Astrocyte (in vitro differentiated cells and primary cell): ENCODE data around the gene WDR41. TPM values are rescaled to one million over a fixed set of nuclear protein-coding genes. Genes with fewer than 3 reads are reported as not detected.
A peak's percentile ranks its signal among the peaks of the same experiment; 100 is the strongest.

Experiments used
- DNase-seq: peaks from one replicate; pipeline ENCODE4 v3.0.0-alpha.2; 2010; ENCODE audit warnings: low read depth
- FAIRE-seq: peaks from 2 replicates; lab custom pipeline; 2011; peaks lifted over from hg19 to GRCh38; lab: Jason Lieb, UNC
- H2AFZ ChIP-seq: 2 replicates; pipeline ENCODE4 v1.6.0; 2012; ENCODE audit warnings: low read depth, low read length, inconsistent platforms
- H3K27ac ChIP-seq: 2 replicates; pipeline ENCODE4 v1.5.1; 2011; ENCODE audit warnings: low read depth, low read length, inconsistent platforms
- H3K27me3 ChIP-seq: 2 replicates; pipeline ENCODE4 v1.6.0; 2011; ENCODE audit warnings: low read length, inconsistent platforms; ENCODE audit not compliant: insufficient read depth
- H3K36me3 ChIP-seq: 2 replicates; pipeline ENCODE4 v1.5.1; 2011; ENCODE audit warnings: low read length, inconsistent platforms; ENCODE audit not compliant: insufficient read depth
- H3K4me1 ChIP-seq: 2 replicates; pipeline ENCODE4 v1.5.1; 2011; ENCODE audit warnings: low read length, inconsistent platforms; ENCODE audit not compliant: insufficient read depth
- H3K4me2 ChIP-seq: 2 replicates; pipeline ENCODE4 v1.6.0; 2012; ENCODE audit warnings: low read length, inconsistent platforms
- H3K4me3 ChIP-seq: 2 replicates; pipeline ENCODE4 v1.5.1; 2011; ENCODE audit warnings: low read depth, mild to moderate bottlenecking, low read length, inconsistent platforms; ENCODE audit not compliant: insufficient read depth
- H3K79me2 ChIP-seq: 2 replicates; pipeline ENCODE4 v1.6.0; 2012; ENCODE audit warnings: mild to moderate bottlenecking, low read length, inconsistent platforms; ENCODE audit not compliant: insufficient read depth
- H3K9ac ChIP-seq: 2 replicates; pipeline ENCODE4 v1.6.0; 2012; ENCODE audit warnings: mild to moderate bottlenecking, low read length, inconsistent platforms
- H3K9me3 ChIP-seq: 2 replicates; pipeline ENCODE4 v1.5.1; 2012; ENCODE audit warnings: low read depth, mild to moderate bottlenecking, low read length, inconsistent platforms; ENCODE audit not compliant: insufficient read depth
- H4K20me1 ChIP-seq: 2 replicates; pipeline ENCODE4 v1.6.0; 2012; ENCODE audit warnings: low read length, inconsistent platforms; ENCODE audit not compliant: insufficient read depth
- H3K27ac Mint-ChIP-seq: one replicate; pipeline ENCODE4 v1.8.0; 2021; ENCODE audit warnings: mild to moderate bottlenecking, mixed read lengths; ENCODE audit not compliant: unreplicated experiment
- H3K27me3 Mint-ChIP-seq: one replicate; pipeline ENCODE4 v1.8.0; 2021; ENCODE audit warnings: low read depth, mixed read lengths; ENCODE audit not compliant: unreplicated experiment
- H3K36me3 Mint-ChIP-seq: one replicate; pipeline ENCODE4 v1.8.0; 2021; ENCODE audit warnings: low read depth, mixed read lengths; ENCODE audit not compliant: unreplicated experiment
- H3K4me1 Mint-ChIP-seq: one replicate; pipeline ENCODE4 v1.8.0; 2021; ENCODE audit warnings: low read depth, mixed read lengths; ENCODE audit not compliant: unreplicated experiment
- H3K4me3 Mint-ChIP-seq: one replicate; pipeline ENCODE4 v1.8.0; 2021; ENCODE audit warnings: mild to moderate bottlenecking, moderate library complexity, mixed read lengths; ENCODE audit not compliant: unreplicated experiment
- H3K9me3 Mint-ChIP-seq: one replicate; pipeline ENCODE4 v1.8.0; 2021; ENCODE audit warnings: mild to moderate bottlenecking, mixed read lengths; ENCODE audit not compliant: unreplicated experiment
- EZH2 ChIP-seq: IDR thresholded peaks from 2 replicates; pipeline ENCODE4 v1.6.1; 2012; ENCODE audit warnings: mild to moderate bottlenecking, low read length, inconsistent platforms; ENCODE audit not compliant: insufficient read depth
- total RNA-seq: library from RNA; stranded (reverse); gene quantifications from 2 replicates; pipeline ENCODE4 v1.2.1, GENCODE V29; 2021
- TF ChIP-seq, protein P1 (sequence below): IDR thresholded peaks from 2 replicates; pipeline ENCODE4 v1.5.1; 2011; ENCODE audit warnings: low read depth, mild to moderate bottlenecking, inconsistent platforms, low read length, moderate library complexity; ENCODE audit not compliant: insufficient read depth

Gene WDR41
- total RNA-seq, 1 donor from 2014 or later, result 115 TPM

DNA sequence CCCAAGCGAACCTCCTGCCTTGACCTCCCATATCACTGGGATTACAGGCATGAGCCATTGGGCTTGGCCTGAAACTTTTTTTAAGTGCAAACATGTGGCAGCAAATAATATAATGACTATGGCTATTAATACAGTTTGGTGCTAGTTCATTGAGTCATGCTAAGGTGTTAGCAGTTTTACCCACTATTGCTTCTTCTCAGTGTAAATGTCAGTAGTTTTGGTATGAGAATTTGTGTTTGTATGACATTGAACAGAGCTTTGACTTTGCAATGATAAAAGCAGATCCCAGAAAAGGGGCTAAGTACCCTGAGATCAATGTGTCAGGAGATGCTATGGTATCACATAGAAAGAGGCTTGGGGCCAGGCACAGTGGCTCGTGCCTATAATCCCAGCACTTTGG is 67.2 kb downstream of the WDR41 start:
- Histone ChIP-seq H2AFZ (no peak overlapping the region), H3K36me3 (peaks cover 2% of the 10 kb centered on the region), H3K79me2 (no peaks in the 10 kb centered on the region), H3K4me3 (no peak overlapping the region), H3K4me1 (peaks cover 19% of the 10 kb centered on the region), H3K9me3 (no peaks in the 10 kb centered on the region), H3K9ac (no peak overlapping the region), H3K27me3 (no peaks in the 10 kb centered on the region), H4K20me1 (no peaks in the 10 kb centered on the region), H3K27ac (no peak overlapping the region), H3K4me2 (no peak overlapping the region)
- H3K27me3 Mint-ChIP-seq, result no peaks in the 10 kb centered on the region
- peaks cover 3% of the 10 kb centered on the region for H3K9me3 Mint-ChIP-seq
- DNase-seq (no peak), FAIRE-seq (no peak)
- no peak for TF ChIP-seq EZH2
- TF ChIP-seq, protein P1, sequence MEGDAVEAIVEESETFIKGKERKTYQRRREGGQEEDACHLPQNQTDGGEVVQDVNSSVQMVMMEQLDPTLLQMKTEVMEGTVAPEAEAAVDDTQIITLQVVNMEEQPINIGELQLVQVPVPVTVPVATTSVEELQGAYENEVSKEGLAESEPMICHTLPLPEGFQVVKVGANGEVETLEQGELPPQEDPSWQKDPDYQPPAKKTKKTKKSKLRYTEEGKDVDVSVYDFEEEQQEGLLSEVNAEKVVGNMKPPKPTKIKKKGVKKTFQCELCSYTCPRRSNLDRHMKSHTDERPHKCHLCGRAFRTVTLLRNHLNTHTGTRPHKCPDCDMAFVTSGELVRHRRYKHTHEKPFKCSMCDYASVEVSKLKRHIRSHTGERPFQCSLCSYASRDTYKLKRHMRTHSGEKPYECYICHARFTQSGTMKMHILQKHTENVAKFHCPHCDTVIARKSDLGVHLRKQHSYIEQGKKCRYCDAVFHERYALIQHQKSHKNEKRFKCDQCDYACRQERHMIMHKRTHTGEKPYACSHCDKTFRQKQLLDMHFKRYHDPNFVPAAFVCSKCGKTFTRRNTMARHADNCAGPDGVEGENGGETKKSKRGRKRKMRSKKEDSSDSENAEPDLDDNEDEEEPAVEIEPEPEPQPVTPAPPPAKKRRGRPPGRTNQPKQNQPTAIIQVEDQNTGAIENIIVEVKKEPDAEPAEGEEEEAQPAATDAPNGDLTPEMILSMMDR, result no peak
- H3K4me3 Mint-ChIP-seq, result no peak overlapping the region
- peaks cover 13% of the 10 kb centered on the region for H3K4me1 Mint-ChIP-seq
- peaks cover 9% of the 10 kb centered on the region for H3K36me3 Mint-ChIP-seq
- H3K27ac Mint-ChIP-seq, result no peak overlapping the region

DNA sequence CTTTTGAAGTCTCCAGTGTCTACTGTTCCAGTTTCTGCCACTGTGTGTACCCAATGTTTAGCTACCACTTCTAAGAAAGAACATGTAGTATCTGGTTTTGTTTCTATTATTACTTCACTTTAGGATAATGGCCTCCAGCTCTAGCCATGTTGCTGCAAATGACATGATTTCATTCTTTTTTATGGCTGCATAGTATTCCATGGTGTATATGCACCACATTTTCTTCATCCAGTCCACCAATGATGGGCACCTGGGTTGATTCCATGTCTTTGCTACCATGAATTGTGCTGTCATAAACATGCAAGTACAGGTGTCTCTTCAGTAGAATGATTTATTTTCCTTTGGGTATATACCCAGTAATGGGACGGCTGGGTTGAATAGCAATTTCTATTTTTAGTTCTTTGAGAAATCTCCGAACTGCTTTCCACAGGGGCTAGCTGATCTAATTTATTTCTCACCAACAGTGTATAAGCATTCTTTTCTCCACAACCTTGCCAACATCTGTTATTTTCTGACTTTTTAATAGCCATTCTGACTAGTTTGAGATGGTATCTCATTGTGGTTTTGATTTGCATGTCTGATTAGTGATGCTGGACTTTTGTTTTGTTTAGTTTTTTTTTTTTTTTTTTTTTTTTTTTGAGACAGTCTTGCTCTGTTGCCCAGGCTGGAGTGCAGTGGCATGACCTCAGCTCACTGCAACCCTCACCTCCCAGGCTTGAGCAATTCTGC is 68.9 kb downstream of the WDR41 start:
- Histone ChIP-seq H2AFZ (no peak overlapping the region), H3K36me3 (peaks cover 2% of the 10 kb centered on the region), H3K9me3 (no peaks in the 10 kb centered on the region), H3K27ac (no peak overlapping the region), H3K27me3 (no peaks in the 10 kb centered on the region), H3K4me2 (no peak overlapping the region), H4K20me1 (no peaks in the 10 kb centered on the region), H3K4me3 (no peak overlapping the region), H3K4me1 (peaks cover 24% of the 10 kb centered on the region), H3K79me2 (no peaks in the 10 kb centered on the region), H3K9ac (no peak overlapping the region)
- Mint-ChIP-seq H3K4me1 (peaks cover 17% of the 10 kb centered on the region), H3K27ac (no peak overlapping the region), H3K27me3 (no peaks in the 10 kb centered on the region), H3K4me3 (no peak overlapping the region), H3K9me3 (peaks cover 3% of the 10 kb centered on the region), H3K36me3 (peaks cover 9% of the 10 kb centered on the region)
- no peak for TF ChIP-seq EZH2
- TF ChIP-seq, protein P1, result no peak
- FAIRE-seq (no peak), DNase-seq (peak; percentile 37)

DNA sequence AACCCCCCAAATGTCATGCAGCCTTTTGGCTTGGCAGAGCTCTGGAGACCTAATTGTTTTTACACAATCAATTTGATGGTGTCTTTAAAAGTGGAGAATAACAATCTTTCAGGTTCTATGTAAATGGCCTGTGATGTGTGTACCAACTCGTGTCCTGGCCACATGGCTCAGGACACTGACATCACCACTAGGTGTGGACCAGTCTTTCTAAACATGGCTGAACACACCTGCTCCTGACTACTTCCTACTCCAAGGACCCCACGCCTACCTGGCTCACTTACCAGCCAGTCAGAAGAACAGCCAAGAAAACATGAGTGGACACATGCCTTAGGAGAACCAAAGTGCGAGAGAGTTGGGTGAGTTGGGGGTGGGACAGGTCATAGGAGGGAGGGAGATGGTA is 71.2 kb downstream of the WDR41 start:
- H3K36me3 ChIP-seq, result peaks cover 2% of the 10 kb centered on the region
- no peaks in the 10 kb centered on the region for H3K9me3 ChIP-seq
- no peaks in the 10 kb centered on the region for H3K27me3 ChIP-seq
- peaks cover 5% of the 10 kb centered on the region for H3K4me1 Mint-ChIP-seq
- TF ChIP-seq, protein P1, result no peak
- TF ChIP-seq EZH2, result no peak
- H3K36me3 Mint-ChIP-seq, result peaks cover 9% of the 10 kb centered on the region
- peaks cover 11% of the 10 kb centered on the region for H3K4me1 ChIP-seq
- H3K27me3 Mint-ChIP-seq, result no peaks in the 10 kb centered on the region
- H3K4me3 Mint-ChIP-seq, result no peak overlapping the region
- no peak overlapping the region for H3K9ac ChIP-seq
- no peak overlapping the region for H3K4me3 ChIP-seq
- no peaks in the 10 kb centered on the region for H4K20me1 ChIP-seq
- FAIRE-seq (no peak), DNase-seq (no peak)
- H3K9me3 Mint-ChIP-seq, result peaks cover 3% of the 10 kb centered on the region
- H2AFZ ChIP-seq, result no peak overlapping the region
- no peak overlapping the region for H3K27ac Mint-ChIP-seq
- no peak overlapping the region for H3K4me2 ChIP-seq
- H3K79me2 ChIP-seq, result no peaks in the 10 kb centered on the region
- no peak overlapping the region for H3K27ac ChIP-seq
